ENCODE measurements around the gene MRPL52. TPM values are rescaled to one million over a fixed set of nuclear protein-coding genes. Genes with fewer than 3 reads are reported as not detected.

The MRPL52 gene
- total RNA-seq, 1 experiment from 2014 or later: 180 TPM

- Histone ChIP-seq H3K4me1 (ENCODE audit: insufficient read depth, low read length) (peaks cover 34% of the 10 kb centered on the region; the same call in 1 of the 2 replicates), H3K9me2 (replicated peaks; ENCODE audit: low read length) (no peaks in the 10 kb centered on the region), H3K27me3 (ENCODE audit: low read length) (no peaks in the 10 kb centered on the region), H3K36me3 (ENCODE audit: low read depth, low read length) (peaks cover 10% of the 10 kb centered on the region; the same call in 1 of the 2 replicates), H3K79me2 (ENCODE audit: low read length) (peaks cover 56% of the 10 kb centered on the region), H3K9me3 (ENCODE audit: low read length) (no peaks in the 10 kb centered on the region), H3K9ac (ENCODE audit: low read length) (0 out of 2 replicates have a peak overlapping the region, but pooled peaks have one; percentile 94), H4K20me1 (ENCODE audit: low read length) (no peaks in the 10 kb centered on the region), H3K4me3 (ENCODE audit: low read length) (no peak overlapping the region), H3F3A (ENCODE audit: low read length, unreplicated experiment) (peaks cover 6% of the 10 kb centered on the region), H2AFZ (ENCODE audit: low read length) (no peak overlapping the region), H3K4me2 (ENCODE audit: low read length) (no peak overlapping the region), H3K27ac (ENCODE audit: low read length) (no peak overlapping the region)
- no TSS peak for BruUV-seq (replicated peaks)
- intact Hi-C loops (cut with micrococcal nuclease): no loop called here
- DNase-seq: no peak
- ChIA-PET CTCF (interaction anchor here (0.8 kb wide), 1 partner anchor 17 kb away, joined by 5 read pairs; no protein-coding TSS in a partner anchor), POLR2A (ENCODE audit: unreplicated experiment) (no interaction called here)
- ATAC-seq: no peak
- no peak for TF ChIP-seq EZH2 (IDR thresholded peaks at IDR 0.05; ENCODE audit: low read length, unreplicated experiment)
- no peak for TF ChIP-seq EZH2phosphoT487 (IDR thresholded peaks at IDR 0.05; ENCODE audit: borderline replicate concordance, low read length)
- no peak for TF ChIP-seq CTCF (conservative IDR thresholded peaks at IDR 0.05; ENCODE audit: low read depth, low read length)
Measured at GRCh38 chr14:22835505-22835904, 5.8 kb downstream of the MRPL52 start.

- Histone ChIP-seq H3F3A (ENCODE audit: low read length, unreplicated experiment) (peaks cover 6% of the 10 kb centered on the region), H3K9ac (ENCODE audit: low read length) (peak within 1 kb of the TSS; percentile 94), H3K9me2 (replicated peaks; ENCODE audit: low read length) (no peaks in the 10 kb centered on the region), H3K4me1 (ENCODE audit: insufficient read depth, low read length) (peaks cover 24% of the 10 kb centered on the region; the same call in 1 of the 2 replicates), H3K27ac (ENCODE audit: low read length) (peak within 1 kb of the TSS; percentile 47), H4K20me1 (ENCODE audit: low read length) (no peaks in the 10 kb centered on the region), H3K79me2 (ENCODE audit: low read length) (peaks cover 46% of the 10 kb centered on the region), H3K27me3 (ENCODE audit: low read length) (no peaks in the 10 kb centered on the region), H3K4me3 (ENCODE audit: low read length) (peak within 1 kb of the TSS; percentile 93), H3K9me3 (ENCODE audit: low read length) (no peaks in the 10 kb centered on the region), H2AFZ (ENCODE audit: low read length) (peak within 1 kb of the TSS; percentile 66), H3K36me3 (ENCODE audit: low read depth, low read length) (peaks cover 10% of the 10 kb centered on the region; the same call in 1 of the 2 replicates), H3K4me2 (ENCODE audit: low read length) (peak within 1 kb of the TSS; percentile 90)
- TF ChIP-seq EZH2phosphoT487 (IDR thresholded peaks at IDR 0.05; ENCODE audit: borderline replicate concordance, low read length) (no peak), CTCF (conservative IDR thresholded peaks at IDR 0.05; ENCODE audit: low read depth, low read length) (peak; percentile 42), EZH2 (IDR thresholded peaks at IDR 0.05; ENCODE audit: low read length, unreplicated experiment) (no peak)
- POLR2A ChIA-PET (ENCODE audit: unreplicated experiment): interaction anchor here (0.6 to 2.1 kb wide), 4 partner anchors 15 to 247 kb away, joined by 3 to 14 read pairs (median 4); partner anchors contain the start of gene DAD1
- ATAC-seq: peak; percentile 79
- intact Hi-C loops (cut with micrococcal nuclease): loop anchor here (1.0 kb wide), 1 partner anchor 15 kb away; no protein-coding TSS in a partner anchor
- CTCF ChIA-PET: interaction anchor here (0.6 to 2.5 kb wide), 2 partner anchors 15 to 275 kb away, joined by 3 to 11 read pairs; no protein-coding TSS in a partner anchor
- DNase-seq: peak; percentile 65
- BruUV-seq (replicated peaks): TSS peak; percentile 59
Measured at GRCh38 chr14:22836301-22837113, 6.8 kb downstream of the MRPL52 start, which contains the start of gene MMP14. TSS of gene MMP14 (plus strand) at chr14:22836585. CDS start at chr14:22836818, 233 bp downstream.

All from PC-3 (cell line).